NCI-H1105 treated with DMSO at 0.1 percent for 48 hours (cell line): ENCODE results near the gene GRB2.

Experiments
- DNase-seq: peaks from one replicate; lab custom pipeline; 2025; lab: John Stamatoyannopoulos, UW

GRB2 gene

DNA sequence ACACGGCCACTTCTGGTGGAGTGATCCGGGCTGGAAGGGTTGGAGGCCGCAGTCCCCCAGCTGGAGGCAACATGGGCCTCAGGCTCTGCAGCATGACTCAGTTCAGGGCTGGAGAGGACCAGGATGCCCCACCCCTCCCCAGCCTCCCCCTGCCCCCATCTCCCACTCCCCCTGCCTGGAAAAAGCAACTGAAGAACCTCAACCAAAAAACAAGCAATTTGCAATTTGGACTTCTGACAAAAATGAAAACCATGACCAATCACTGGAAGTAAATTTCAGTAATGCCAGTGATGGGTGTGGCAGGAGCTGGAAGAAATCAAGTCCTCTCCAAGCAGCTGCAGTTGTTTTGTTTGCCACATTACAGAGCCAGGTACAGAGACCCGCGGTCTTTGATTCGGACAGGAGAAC lies 127.8 kb downstream of the GRB2 start:
- no peak for DNase-seq

DNA sequence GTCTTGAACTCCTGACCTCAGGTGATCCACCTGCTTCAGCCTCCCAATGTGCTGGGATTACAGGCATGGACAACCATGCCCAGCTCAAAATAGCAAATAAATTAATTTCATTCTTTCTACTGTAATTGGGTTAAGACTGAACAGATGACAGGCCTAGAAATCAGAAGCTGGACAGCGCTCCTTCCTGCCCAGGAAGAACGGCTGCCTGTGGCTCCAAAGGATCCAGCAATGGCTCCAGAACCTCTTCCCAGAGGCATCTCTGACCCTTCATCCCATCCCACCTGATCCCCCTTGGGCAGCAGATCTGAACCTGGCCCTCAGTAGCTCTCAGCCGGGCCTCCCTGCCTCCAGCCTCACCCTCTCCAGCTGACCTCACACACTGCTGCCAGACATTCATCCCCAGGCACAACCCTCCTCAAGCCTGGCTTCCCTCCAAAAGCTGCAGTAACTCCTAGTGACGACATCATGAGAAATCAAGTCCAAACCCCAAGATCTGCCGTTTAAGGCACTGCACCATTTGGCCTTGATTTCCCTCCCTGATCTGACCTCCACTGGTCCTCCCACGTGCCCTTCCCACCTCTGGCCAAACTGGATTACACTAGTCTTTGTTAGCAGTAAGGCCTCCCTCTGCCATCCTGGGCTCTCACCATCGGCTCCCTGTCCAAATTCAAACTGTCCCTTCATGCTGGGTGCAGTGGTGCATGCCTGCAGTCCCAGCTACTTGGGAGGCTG lies 131.3 kb downstream of the GRB2 start:
- DNase-seq: no peak

DNA sequence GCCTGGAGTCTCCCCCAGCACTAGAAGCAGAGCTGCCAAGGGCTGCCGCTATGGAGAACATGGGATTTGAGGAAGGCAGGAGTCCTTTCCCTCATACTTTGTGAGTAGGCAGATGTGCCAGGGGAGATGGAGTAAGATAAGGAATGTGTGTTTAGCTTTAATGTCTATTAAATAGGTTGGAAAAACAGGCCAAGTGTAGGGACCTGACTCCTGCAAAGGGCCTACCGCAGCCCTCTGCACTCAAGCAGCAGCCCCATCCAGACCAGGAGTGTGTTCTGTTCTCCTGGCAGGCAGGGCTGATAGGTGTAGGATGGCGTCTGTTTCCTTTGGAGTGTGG lies 132.7 kb downstream of the GRB2 start:
- DNase-seq: no peak

DNA sequence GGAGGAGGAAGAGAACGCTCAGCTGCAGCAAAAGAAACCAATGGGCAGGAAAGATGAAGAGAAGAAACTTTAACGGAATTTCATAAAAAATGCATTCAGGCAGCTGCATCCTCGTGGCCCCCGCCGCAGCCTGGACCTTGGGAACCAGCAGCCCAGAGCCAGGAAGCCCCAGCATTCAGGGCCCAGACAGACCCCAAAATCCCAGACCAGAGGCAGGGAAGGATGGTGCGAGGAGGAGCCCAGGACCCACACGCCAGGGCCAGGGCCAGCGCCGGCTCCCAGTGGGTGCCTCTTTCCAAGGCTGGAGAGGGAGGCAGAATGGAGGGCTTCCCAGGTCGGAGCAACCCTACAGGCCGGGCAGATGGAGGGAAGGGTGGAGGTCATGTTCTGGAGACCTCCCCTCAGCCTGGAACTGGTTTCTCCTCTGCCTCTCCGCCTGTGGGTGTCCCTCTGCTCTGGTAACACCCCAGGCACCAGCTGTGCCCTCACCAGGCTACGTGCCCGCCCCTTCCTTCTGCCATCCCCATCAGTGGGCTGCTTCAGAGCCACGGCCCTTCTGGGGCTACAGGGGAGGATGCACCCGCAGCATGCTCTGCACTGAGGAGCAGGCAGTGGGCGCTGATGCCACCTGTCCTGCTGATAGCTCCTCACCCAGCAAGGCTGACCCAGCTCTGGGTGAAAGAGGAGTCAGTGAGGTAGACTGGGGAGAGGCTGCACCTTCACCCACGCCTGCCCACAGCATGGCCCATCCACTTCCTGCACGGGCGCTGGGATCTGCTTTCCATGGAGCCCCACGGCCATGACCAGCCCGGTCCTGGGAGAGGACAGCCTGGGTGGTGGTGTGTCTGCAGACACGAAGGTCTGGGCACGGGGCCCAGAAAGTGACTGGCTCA lies 133.3 kb downstream of the GRB2 start:
- no peak for DNase-seq

DNA sequence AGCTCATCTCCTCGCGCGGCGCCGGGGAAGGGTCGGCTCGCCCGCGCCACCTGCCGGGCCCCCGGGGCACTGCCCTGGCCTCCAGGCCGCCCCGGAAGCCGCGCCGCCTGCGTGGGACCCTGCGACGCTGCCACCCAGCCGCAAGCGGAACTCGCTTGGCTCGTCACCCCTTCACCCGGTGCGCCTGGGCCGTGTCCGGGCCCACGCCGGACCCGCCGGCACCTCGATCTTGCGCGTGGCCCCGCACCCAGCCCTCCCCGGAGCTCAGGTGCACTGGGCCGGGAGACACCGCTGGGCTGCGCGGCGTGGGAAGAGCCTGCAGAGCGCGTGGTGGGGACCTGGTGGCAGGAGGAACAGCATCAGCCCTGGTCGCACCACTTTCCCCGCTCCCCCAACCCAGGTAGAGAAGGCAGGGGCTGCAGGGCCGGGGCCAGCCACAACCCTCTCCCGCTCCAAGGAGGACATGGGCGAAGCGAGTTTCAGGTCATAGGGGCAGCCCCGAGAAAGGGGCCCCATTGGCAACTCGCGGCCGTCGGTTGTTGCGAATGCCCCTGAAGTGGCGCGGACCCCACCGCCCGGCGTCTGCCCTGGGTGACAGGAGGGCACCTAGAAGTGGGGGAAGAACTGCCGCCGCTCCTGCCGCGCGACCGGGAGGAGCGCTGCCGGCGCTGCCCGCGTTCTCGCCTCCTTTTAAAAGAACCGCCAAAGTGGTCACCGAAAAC lies 134.1 kb downstream of the GRB2 start:
- peak; percentile 57 for DNase-seq

DNA sequence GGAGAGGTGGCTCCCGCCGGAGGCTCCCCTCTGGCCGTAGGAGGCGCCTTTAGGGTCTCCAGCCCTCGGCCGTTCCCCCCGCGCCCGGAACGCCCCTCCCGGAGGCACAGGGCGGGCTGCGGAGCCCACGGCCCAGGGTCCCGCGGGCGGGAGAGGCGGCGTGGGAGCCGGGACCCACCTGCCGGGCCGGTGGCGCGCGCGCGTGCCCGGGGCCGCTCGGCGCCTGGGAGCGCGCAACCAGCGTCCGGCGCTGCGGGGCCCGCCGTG lies 134.6 kb downstream of the GRB2 start, which contains the start of gene MIF4GD:
TSS of gene MIF4GD (minus strand) at position 266 of the 267 bp plus-strand sequence. CDS start 1,036 bp downstream, outside the sequence.
- DNase-seq: no peak

DNA sequence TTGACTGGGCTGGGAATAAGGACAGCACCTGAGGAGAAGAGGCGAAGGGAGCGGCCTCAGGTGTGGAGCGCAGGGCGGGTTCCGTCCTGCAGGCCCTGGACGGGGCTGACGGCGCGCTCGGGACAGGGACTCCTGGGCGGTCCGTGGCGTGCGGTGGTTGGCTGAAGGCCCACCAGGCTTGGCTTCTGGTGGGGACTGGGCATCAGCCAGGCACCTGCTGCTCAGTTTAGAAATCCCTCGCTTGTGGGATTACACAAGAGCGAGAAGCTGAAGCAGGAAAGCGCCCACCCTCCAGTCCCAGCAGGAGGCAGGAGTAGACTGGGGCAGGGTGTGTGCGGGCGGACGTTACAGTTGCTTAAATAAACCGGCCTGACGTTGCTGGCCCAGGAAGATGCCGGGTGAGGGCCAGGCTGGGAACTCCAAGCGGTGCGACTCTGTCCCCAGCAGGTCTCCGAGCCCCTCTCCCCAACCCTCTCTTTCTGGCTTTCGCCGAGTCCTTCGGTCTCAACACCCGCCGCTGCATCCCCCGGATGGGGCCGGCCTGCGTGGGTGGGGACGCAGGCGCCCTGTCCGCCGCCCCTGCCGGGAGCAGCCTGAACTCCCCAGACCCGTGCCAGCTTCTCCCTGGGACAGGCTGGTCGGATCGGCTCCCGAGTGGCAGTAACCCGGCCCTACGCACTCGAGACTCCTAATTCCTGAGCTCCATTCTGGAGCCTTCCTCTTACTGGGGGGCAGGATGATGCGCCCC lies 135.1 kb downstream of the GRB2 start:
- DNase-seq: peak; percentile 39

DNA sequence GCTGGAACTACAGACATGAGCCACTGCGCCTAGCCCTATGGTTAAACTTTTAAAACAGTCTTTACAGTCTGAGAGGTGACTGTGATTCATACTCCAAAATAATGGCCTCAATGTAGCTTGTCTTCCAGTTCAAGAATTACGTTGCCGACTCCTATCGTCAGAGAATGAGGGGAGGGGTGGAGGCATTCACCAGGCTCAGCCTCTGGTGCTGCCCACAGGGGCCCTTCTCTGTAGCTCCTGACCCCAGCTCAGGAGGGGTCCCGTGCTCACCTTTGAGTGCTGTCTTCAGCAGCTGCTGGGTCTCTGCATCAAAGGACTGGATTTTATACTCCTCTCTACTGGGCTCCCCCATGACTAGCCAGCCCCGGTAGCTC lies 135.6 kb downstream of the GRB2 start:
- no peak for DNase-seq
